Small intestine (tissue), 7 donors: ENCODE measurements around the gene LCE2B. TPM values are rescaled to one million over a fixed set of nuclear protein-coding genes. Genes with fewer than 3 reads are reported as not detected.

ENCODE experiments used
- DNase-seq, 2 donors: peaks; one replicate each; pipeline versions ENCODE4 v3.0.0 to v3.0.0-alpha.2; 2013
- FAIRE-seq: peaks from 2 replicates; lab custom pipeline; 2012; peaks lifted over from hg19 to GRCh38; lab: Jason Lieb, UNC
- H3K27ac ChIP-seq, 3 donors: one replicate each; pipeline ENCODE4 v1.5.1; 2013; ENCODE audit warnings: low read length in 2 of 3, mild to moderate bottlenecking in 2 of 3, control low read depth in 1 of 3, inconsistent platforms in 1 of 3, low read depth in 1 of 3, moderate library complexity in 1 of 3
- H3K27me3 ChIP-seq, 3 donors: one replicate each; pipeline ENCODE4 v1.6.1; 2013; ENCODE audit warnings: low read length in 3 of 3, inconsistent platforms in 1 of 3; ENCODE audit not compliant: control insufficient read depth in 3 of 3, insufficient read depth in 3 of 3
- H3K36me3 ChIP-seq, 3 donors: one replicate each; pipeline ENCODE4 v1.6.1; 2013; ENCODE audit warnings: low read length in 3 of 3, inconsistent platforms in 1 of 3, low read depth in 1 of 3, mild to moderate bottlenecking in 1 of 3, moderate library complexity in 1 of 3; ENCODE audit not compliant: control insufficient read depth in 3 of 3, insufficient read depth in 2 of 3
- H3K4me1 ChIP-seq, 3 donors: one replicate each; pipeline ENCODE4 v1.6.1; 2013; ENCODE audit warnings: low read length in 2 of 3, inconsistent platforms in 1 of 3, low read depth in 1 of 3, mild to moderate bottlenecking in 1 of 3, moderate library complexity in 1 of 3; ENCODE audit not compliant: control insufficient read depth in 3 of 3, insufficient read depth in 2 of 3
- H3K4me3 ChIP-seq, 3 donors: one replicate each; pipeline ENCODE4 v1.5.1; 2013; ENCODE audit warnings: low read length in 3 of 3, control low read depth in 1 of 3, inconsistent platforms in 1 of 3, low read depth in 1 of 3, mild to moderate bottlenecking in 1 of 3, moderate library complexity in 1 of 3
- H3K9me3 ChIP-seq, 2 donors: one replicate each; pipeline ENCODE4 v1.6.1; 2013; ENCODE audit warnings: low read depth in 1 of 2, low read length in 1 of 2; ENCODE audit not compliant: control insufficient read depth in 2 of 2, insufficient read depth in 1 of 2
- WGBS, 3 donors: extraction: QIAGEN DNeasy Blood & Tissue Kit; methylation state at CpG; one replicate each; pipeline ENCODE4 v1.1.7; 2013; 5-methylcytosine and 5-hydroxymethylcytosine counted together
- polyA plus RNA-seq, 4 donors: library from polyadenylated mRNA; stranded (reverse) in 3 of 4; unstranded in 1 of 4; fragments of 200-250 nt in 3 of 4; fragments of 120-200 nt in 1 of 4; gene quantifications; one replicate each; pipeline versions ENCODE4 v1.2.1 to v1.2.3, GENCODE V29; 2013
- donor health status: healthy with polysubstance abuse.
- donor health status: control.
- donor health status: control.
- donor health status: Bipolar disorder and iron deficiency.
- donor health status: healthy.

LCE2B gene
- polyA plus RNA-seq, 4 donors, result not detected

DNA sequence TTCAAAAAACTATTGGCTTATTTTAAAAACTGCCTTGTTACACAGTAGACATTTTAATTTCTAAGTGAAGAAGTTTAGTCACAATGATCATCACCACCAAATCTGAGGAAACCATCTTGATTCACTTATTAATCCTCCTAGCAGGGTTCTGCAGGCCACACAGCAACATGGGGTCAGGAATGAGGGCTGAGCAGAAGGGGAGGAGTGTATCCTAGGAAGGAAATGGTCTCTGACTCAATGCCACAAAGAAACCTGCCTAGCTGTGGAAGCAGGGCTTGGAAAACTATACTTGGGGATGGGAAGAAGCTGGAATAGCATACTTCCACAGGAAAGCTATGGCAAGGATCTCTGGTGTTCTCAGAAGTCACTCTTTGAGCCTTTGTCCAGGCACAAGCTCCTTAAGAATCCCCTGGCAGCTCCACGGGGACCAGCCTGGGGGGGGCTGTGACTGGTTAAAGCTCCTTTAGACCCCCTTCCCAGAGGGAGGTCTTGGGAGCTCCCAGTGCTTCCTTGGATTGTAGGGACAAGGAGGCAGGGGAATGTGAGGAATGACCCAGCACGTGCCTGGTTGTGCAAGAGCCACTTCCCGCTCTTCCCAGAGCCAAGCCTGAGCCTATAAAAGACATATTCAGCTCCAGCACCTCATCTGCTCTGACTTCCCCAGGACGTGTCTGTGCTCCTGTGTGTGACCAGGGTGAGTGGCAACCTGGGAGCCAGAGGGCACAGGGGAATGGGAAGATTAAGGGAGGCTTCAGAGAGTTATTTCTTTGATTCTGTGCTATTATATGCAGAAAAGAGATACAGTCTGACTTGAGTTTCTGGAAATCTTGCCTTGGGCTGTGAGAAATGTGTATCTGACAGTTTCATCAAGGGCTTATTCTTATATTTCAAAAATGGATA is 12.0 kb downstream of the LCE2B start, which contains the start of gene LCE2A:
Gene LCE2A (plus strand): TSS at position 645 of the 900 bp plus-strand sequence. CDS start 557 bp downstream, outside the sequence.
- Histone ChIP-seq H3K4me1 (no peaks in the 10 kb centered on the region), H3K27ac (no peak within 1 kb of the TSS), H3K27me3 (no peaks in the 10 kb centered on the region), H3K9me3 (no peaks in the 10 kb centered on the region), H3K36me3 (no peaks in the 10 kb centered on the region), H3K4me3 (no peak within 1 kb of the TSS)
- 30 to 54% (median 40%) methylated on average over 4 of the region's 4 CpGs for WGBS, 3 donors
- DNase-seq (no peak), FAIRE-seq (no peak)

DNA sequence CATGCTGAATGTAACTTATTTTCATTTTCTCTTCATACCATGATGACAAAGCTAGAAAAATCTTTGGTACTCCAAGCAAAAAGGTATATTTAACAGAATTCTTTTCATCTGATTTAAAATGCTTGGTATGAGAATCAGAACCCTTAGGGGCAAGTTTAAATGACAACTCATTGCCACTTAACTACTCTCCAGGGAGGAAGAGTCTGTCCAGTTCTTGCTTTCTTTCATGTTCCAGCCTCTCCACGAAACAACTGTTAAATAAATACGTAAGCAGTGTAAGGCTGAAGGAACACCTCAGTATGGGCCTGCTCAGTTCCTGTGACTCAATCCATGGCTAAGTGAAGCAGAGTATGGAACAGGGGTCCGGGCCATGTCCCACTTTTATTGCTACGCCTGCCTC is 13.8 kb downstream of the LCE2B start:
- H3K27ac ChIP-seq, result no peak overlapping the region
- H3K27me3 ChIP-seq, result no peaks in the 10 kb centered on the region
- no peaks in the 10 kb centered on the region for H3K36me3 ChIP-seq
- H3K4me1 ChIP-seq, result no peaks in the 10 kb centered on the region
- no peaks in the 10 kb centered on the region for H3K9me3 ChIP-seq
- H3K4me3 ChIP-seq, result no peak overlapping the region
- FAIRE-seq (no peak), DNase-seq (no peak)
- 75 to 88% (median 85%) methylated on average over 4 of the region's 4 CpGs for WGBS, 3 donors

GRCh38 chr1:152707860-152708259 is 21.9 kb downstream of the LCE2B start, which contains the start of gene LCE4A:
TSS of gene LCE4A (plus strand) at chr1:152708160. CDS start at chr1:152709076, 916 bp downstream.
- Histone ChIP-seq H3K27me3 (no peaks in the 10 kb centered on the region), H3K36me3 (no peaks in the 10 kb centered on the region), H3K4me1 (no peaks in the 10 kb centered on the region), H3K27ac (no peak within 1 kb of the TSS), H3K9me3 (no peaks in the 10 kb centered on the region), H3K4me3 (no peak within 1 kb of the TSS)
- WGBS, 3 donors, result 74 to 84% (median 75%) methylated on average over 2 of the region's 2 CpGs
- no peak for FAIRE-seq
- DNase-seq, result no peak

- H3K9me3 ChIP-seq, result peaks cover 0 to 2% of the 10 kb centered on the region in 2 donors
- no peak overlapping the region for H3K4me3 ChIP-seq
- H3K36me3 ChIP-seq, result no peaks in the 10 kb centered on the region
- no peak for DNase-seq
- H3K4me1 ChIP-seq, result no peaks in the 10 kb centered on the region
- H3K27ac ChIP-seq, result no peak overlapping the region
- H3K27me3 ChIP-seq, result no peaks in the 10 kb centered on the region
- FAIRE-seq, result no peak
Measured at GRCh38 chr1:152718238-152718637, 32.3 kb downstream of the LCE2B start.

GRCh38 chr1:152725261-152725660 is 39.3 kb downstream of the LCE2B start:
- H3K27me3 ChIP-seq, result no peaks in the 10 kb centered on the region
- H3K4me3 ChIP-seq, result no peak overlapping the region
- H3K36me3 ChIP-seq, result no peaks in the 10 kb centered on the region
- FAIRE-seq (no peak), DNase-seq (no peak)
- no peak overlapping the region for H3K27ac ChIP-seq
- H3K4me1 ChIP-seq, result no peaks in the 10 kb centered on the region
- H3K9me3 ChIP-seq, result no peaks in the 10 kb centered on the region

GRCh38 chr1:152728986-152729385 is 43.1 kb downstream of the LCE2B start:
- FAIRE-seq, result no peak
- Histone ChIP-seq H3K4me3 (no peak overlapping the region), H3K36me3 (no peaks in the 10 kb centered on the region), H3K4me1 (no peaks in the 10 kb centered on the region), H3K27ac (no peak overlapping the region), H3K27me3 (no peaks in the 10 kb centered on the region), H3K9me3 (no peaks in the 10 kb centered on the region)
- no peak for DNase-seq
- WGBS, 3 donors, result 47 to 66% (median 55%) methylated on average over 1 of the region's 1 CpG

GRCh38 chr1:152735648-152736047 is 49.7 kb downstream of the LCE2B start:
- Histone ChIP-seq H3K27me3 (no peaks in the 10 kb centered on the region), H3K4me1 (no peaks in the 10 kb centered on the region), H3K4me3 (no peak overlapping the region), H3K9me3 (no peaks in the 10 kb centered on the region), H3K27ac (no peak overlapping the region), H3K36me3 (no peaks in the 10 kb centered on the region)
- FAIRE-seq, result no peak
- no peak for DNase-seq
- 6 to 24% (median 21%) methylated on average over 1 of the region's 1 CpG for WGBS, 3 donors
